CD8-positive, alpha-beta memory T cell (primary cell): ENCODE data around the gene DRGX. TPM values are rescaled to one million over a fixed set of nuclear protein-coding genes. Genes with fewer than 3 reads are reported as not detected.

Experiments
- CTCF ChIA-PET: fragments of 350-600 bp; sonication (Branson Sonifier 250); formaldehyde crosslinking; loops from one replicate; lab custom pipeline; 2021; ENCODE audit warnings: antibody characterized with exemption; lab: Charles Lee
- POLR2A ChIA-PET: fragments of 350-600 bp; sonication (Branson Sonifier 250); formaldehyde crosslinking; loops from one replicate; lab custom pipeline; 2021; ENCODE audit warnings: antibody characterized with exemption; lab: Charles Lee
- DNase-seq, 5 donors: peaks; one replicate each; pipeline versions ENCODE4 v3.0.0 to v3.0.0-alpha.2; 2020 to 2022; ENCODE audit warnings: mixed read lengths in 1 of 5
- H3K27ac ChIP-seq: one replicate; pipeline ENCODE4 v1.7.0; 2013; ENCODE audit warnings: low read depth, mild to moderate bottlenecking, low read length, moderate library complexity
- H3K27me3 ChIP-seq: 2 replicates; pipeline ENCODE4 v1.7.0; 2013; ENCODE audit warnings: low read length, mild to moderate bottlenecking; ENCODE audit not compliant: insufficient read depth, poor library complexity, severe bottlenecking
- H3K36me3 ChIP-seq: 2 replicates; pipeline ENCODE4 v1.7.0; 2013; ENCODE audit warnings: mild to moderate bottlenecking, low read length, moderate library complexity; ENCODE audit not compliant: insufficient read depth
- H3K4me1 ChIP-seq: 2 replicates; pipeline ENCODE4 v1.7.0; 2013; ENCODE audit warnings: mild to moderate bottlenecking, low read length, moderate library complexity; ENCODE audit not compliant: insufficient read depth
- H3K4me3 ChIP-seq: 2 replicates; pipeline ENCODE4 v1.7.0; 2013; ENCODE audit warnings: mild to moderate bottlenecking, low read length
- H3K9me3 ChIP-seq: 2 replicates; pipeline ENCODE4 v1.7.0; 2013; ENCODE audit warnings: mild to moderate bottlenecking, low read length
- H3K27ac Mint-ChIP-seq, 8 donors: one replicate each; pipeline ENCODE4 v1.8.0; 2020 to 2021; ENCODE audit warnings: mixed read lengths in 8 of 8, mild to moderate bottlenecking in 6 of 8, inconsistent platforms in 3 of 8, moderate library complexity in 3 of 8
- H3K27me3 Mint-ChIP-seq, 2 donors: one replicate each; pipeline ENCODE4 v1.8.0; 2020 to 2021; ENCODE audit warnings: mixed read lengths in 2 of 2, mild to moderate bottlenecking in 1 of 2, moderate library complexity in 1 of 2
- H3K36me3 Mint-ChIP-seq, 3 donors: one replicate each; pipeline ENCODE4 v1.8.0; 2020 to 2021; ENCODE audit warnings: mixed read lengths in 3 of 3, inconsistent platforms in 1 of 3, mild to moderate bottlenecking in 1 of 3
- H3K4me1 Mint-ChIP-seq, 3 donors: one replicate each; pipeline ENCODE4 v1.8.0; 2020 to 2021; ENCODE audit warnings: mixed read lengths in 3 of 3, inconsistent platforms in 1 of 3, mild to moderate bottlenecking in 1 of 3
- H3K4me3 Mint-ChIP-seq, 7 donors: one replicate each; pipeline ENCODE4 v1.8.0; 2020 to 2021; ENCODE audit warnings: mixed read lengths in 7 of 7, mild to moderate bottlenecking in 6 of 7, moderate library complexity in 4 of 7, inconsistent platforms in 2 of 7
- H3K9me3 Mint-ChIP-seq, 5 donors: one replicate each; pipeline ENCODE4 v1.8.0; 2020 to 2022; ENCODE audit warnings: mixed read lengths in 5 of 5, mild to moderate bottlenecking in 3 of 5, moderate library complexity in 2 of 5, inconsistent platforms in 1 of 5
- polyA plus RNA-seq: library from polyadenylated mRNA; unstranded; fragments of 300-500 nt; fragmentation: Illumina TruSeq; gene quantifications from one replicate; pipeline ENCODE4 v1.2.3, GENCODE V29; 2021
- total RNA-seq, 2 experiments: library from RNA; stranded (reverse); gene quantifications; one replicate each; pipeline ENCODE4 v1.2.3, GENCODE V29; 2021

The DRGX gene
- total RNA-seq (not detected), polyA plus RNA-seq (not detected)

DNA sequence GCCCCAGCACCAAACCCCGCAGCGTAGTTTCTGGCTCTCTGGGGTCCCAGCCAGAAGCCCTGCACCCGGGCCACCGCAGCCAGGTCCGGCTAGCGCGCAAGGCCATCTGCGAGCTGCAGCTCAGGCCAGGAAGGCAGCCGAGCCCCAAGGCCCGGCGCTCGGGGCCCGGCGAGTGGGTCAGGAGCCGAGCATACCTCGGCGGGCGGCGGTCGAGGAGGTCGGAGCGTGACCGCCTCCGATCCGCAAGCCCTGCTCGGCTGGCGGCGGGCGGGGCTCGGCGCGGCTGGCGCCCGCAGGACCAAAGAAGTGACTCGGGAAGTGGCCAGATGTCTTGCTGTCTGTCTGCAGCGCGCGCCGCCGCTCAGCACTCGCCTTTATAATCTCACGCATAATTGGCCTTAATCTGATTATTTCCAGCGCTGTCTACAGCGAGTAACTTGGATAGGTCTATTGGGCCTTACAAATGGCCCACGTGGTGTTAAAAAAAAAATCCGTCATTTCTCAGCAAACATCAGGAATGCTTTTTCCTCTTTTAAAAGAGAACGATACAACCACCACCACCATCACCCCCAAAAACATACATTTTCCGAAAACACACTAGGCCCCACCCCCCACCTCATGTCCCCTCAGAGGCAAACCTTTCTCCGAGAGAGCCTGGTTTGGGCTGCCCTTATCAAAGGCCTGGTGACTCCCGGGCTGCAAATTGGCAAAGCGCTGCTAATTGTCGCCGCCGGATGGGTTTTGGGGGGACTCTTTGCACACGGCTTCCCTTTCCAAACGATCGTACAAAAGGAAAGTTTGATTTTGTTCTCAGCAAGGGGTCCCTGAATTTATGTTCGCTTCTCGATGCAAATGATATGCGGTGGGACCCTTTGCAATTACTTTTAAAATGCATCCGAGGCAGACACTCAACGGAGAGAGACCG is at the start of gene DRGX:
TSS of gene DRGX (minus strand) at position 349 of the 925 bp plus-strand sequence. CDS start 649 bp downstream, outside the sequence.
- DNase-seq: no peak
- Histone ChIP-seq H3K27ac (no peak within 1 kb of the TSS), H3K9me3 (no peaks in the 10 kb centered on the region), H3K36me3 (no peaks in the 10 kb centered on the region), H3K4me1 (no peaks in the 10 kb centered on the region), H3K27me3 (peaks cover 54% of the 10 kb centered on the region), H3K4me3 (no peak within 1 kb of the TSS)
- Mint-ChIP-seq H3K27me3 (peaks cover 71 to 84% of the 10 kb centered on the region in 2 donors), H3K4me3 (peak within 1 kb of the TSS in 1 of 7 donors; percentile 77), H3K9me3 (peaks cover 0 to 4% (median 0%) of the 10 kb centered on the region in 5 donors), H3K4me1 (peaks cover 2 to 30% (median 13%) of the 10 kb centered on the region in 3 donors), H3K36me3 (no peaks in the 10 kb centered on the region), H3K27ac (no peak within 1 kb of the TSS)
- CTCF ChIA-PET: no interaction called here
- POLR2A ChIA-PET: no interaction called here

DNA sequence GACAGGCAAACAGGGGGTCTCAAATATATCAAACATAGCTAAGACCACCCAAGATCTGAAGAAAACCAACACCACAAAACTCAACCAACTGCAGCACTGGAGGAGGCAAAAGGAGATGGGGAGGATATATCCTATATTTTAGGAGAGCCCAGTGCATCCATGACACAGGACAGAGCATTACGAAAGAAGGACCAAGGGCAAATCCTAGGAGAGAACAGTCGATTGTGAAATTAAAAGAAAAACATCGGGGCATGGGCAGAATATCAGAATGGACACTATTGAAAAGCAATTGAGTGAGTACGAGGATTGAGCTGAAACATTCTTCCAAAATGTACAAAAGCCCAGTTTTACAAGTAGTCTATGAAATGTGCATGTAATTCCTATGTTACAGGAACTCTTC is 48.5 kb upstream of the DRGX start:
- POLR2A ChIA-PET: no interaction called here
- no peak for DNase-seq
- H3K4me3 Mint-ChIP-seq: no peak overlapping the region
- peaks cover 0 to 1% of the 10 kb centered on the region in 2 donors for H3K27me3 Mint-ChIP-seq
- H3K36me3 Mint-ChIP-seq: peaks cover 0 to 3% (median 1%) of the 10 kb centered on the region in 3 donors
- Histone ChIP-seq H3K9me3 (no peaks in the 10 kb centered on the region), H3K4me3 (no peak overlapping the region), H3K4me1 (peaks cover 8% of the 10 kb centered on the region), H3K27ac (no peak overlapping the region), H3K36me3 (no peaks in the 10 kb centered on the region), H3K27me3 (no peaks in the 10 kb centered on the region)
- no peak overlapping the region for H3K27ac Mint-ChIP-seq
- peaks cover 18 to 31% (median 25%) of the 10 kb centered on the region in 3 donors for H3K4me1 Mint-ChIP-seq
- CTCF ChIA-PET: no interaction called here
- peaks cover 9 to 16% (median 13%) of the 10 kb centered on the region in 5 donors for H3K9me3 Mint-ChIP-seq

DNA sequence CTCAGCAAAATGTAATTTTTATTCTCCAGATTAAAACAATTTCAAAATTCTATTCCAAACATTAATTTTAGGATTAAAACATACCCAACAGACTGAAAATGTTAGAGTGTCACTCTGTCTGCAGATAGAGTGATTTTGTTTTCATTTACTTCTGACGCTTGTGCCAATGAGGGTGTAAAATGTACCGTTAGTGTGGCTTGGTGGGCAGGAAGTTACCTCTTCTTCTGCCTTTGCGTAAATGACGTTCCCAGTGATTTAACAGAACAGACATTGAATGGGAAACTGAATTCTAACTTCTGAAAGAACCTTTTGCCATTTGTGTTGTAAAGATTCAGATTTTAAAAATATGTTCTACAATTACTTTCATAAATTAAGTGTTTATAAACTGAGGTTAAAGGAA is 47.0 kb upstream of the DRGX start:
- Histone ChIP-seq H3K27ac (no peak overlapping the region), H3K4me3 (no peak overlapping the region), H3K4me1 (peaks cover 8% of the 10 kb centered on the region), H3K9me3 (no peaks in the 10 kb centered on the region), H3K27me3 (no peaks in the 10 kb centered on the region), H3K36me3 (no peaks in the 10 kb centered on the region)
- DNase-seq: no peak
- ChIA-PET CTCF (no interaction called here), POLR2A (no interaction called here)
- peak overlapping the region in 2 of 8 donors; percentile 45 to 66 for H3K27ac Mint-ChIP-seq
- peaks cover 18 to 31% (median 25%) of the 10 kb centered on the region in 3 donors for H3K4me1 Mint-ChIP-seq
- H3K36me3 Mint-ChIP-seq: peaks cover 0 to 1% (median 0%) of the 10 kb centered on the region in 3 donors
- peak overlapping the region in 1 of 7 donors; percentile 74 for H3K4me3 Mint-ChIP-seq
- no peaks in the 10 kb centered on the region for H3K27me3 Mint-ChIP-seq
- peaks cover 0 to 8% (median 3%) of the 10 kb centered on the region in 5 donors for H3K9me3 Mint-ChIP-seq

DNA sequence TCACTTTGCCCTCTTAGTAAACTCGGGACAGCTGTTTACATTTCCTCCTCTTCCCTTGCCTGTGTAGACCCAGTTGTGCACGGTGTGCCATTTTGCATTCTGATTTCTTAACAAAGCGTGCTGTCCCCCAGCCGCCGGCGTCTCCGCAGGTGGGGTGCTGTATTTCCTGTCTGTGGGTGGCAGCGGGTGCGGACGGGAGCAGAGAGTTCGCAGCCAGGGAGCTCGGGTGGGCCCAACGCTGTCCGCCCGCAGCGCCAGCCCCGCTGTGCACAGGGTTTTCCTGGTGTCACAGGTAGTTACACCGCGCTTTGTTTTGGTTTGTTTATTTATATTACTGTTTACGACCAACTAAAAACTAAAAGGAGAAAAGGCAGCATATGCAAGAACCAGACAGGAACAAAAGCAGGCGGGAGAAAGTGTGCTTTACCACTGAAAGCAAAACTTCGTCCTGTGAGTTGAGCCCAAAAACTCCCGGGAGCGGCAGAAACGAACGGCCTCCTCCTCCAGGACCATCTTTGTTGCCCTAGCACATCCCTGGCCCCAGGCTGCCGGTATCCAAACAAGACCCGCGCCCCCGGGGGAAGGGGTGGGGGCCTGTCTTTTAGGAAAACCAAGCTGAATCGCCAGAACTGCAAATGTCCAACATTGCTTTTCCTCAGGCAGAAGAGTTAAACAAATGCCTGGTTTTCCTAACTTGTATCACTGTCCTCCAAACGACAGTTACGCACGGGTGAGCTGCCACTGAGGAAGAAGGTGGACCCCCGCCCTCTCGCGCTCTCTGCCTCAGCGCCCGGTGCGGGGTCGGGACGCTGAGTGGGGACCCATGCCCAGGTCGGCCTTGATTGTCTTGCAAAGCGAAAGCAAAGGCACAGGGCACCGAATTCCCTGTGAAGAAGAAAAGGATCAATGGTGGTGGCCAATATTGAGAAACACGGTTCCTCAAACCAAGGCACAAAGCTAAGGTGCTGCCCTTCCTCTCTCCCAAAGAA is 45.9 kb upstream of the DRGX start:
- Histone ChIP-seq H3K27ac (no peak overlapping the region), H3K4me3 (no peak overlapping the region), H3K9me3 (no peaks in the 10 kb centered on the region), H3K4me1 (peaks cover 8% of the 10 kb centered on the region), H3K27me3 (no peaks in the 10 kb centered on the region), H3K36me3 (no peaks in the 10 kb centered on the region)
- H3K9me3 Mint-ChIP-seq: peaks cover 0 to 2% (median 0%) of the 10 kb centered on the region in 5 donors
- POLR2A ChIA-PET: no interaction called here
- peaks cover 18 to 31% (median 25%) of the 10 kb centered on the region in 3 donors for H3K4me1 Mint-ChIP-seq
- peak in 3 of 5 donors; percentile 14 to 38 (median 17) for DNase-seq
- H3K27ac Mint-ChIP-seq: peak overlapping the region in 6 of 8 donors; percentile 9 to 92 (median 60)
- H3K36me3 Mint-ChIP-seq: peaks cover 0 to 1% (median 0%) of the 10 kb centered on the region in 3 donors
- peak overlapping the region; percentile 58 to 87 (median 72) for H3K4me3 Mint-ChIP-seq
- no peaks in the 10 kb centered on the region for H3K27me3 Mint-ChIP-seq
- CTCF ChIA-PET: no interaction called here

DNA sequence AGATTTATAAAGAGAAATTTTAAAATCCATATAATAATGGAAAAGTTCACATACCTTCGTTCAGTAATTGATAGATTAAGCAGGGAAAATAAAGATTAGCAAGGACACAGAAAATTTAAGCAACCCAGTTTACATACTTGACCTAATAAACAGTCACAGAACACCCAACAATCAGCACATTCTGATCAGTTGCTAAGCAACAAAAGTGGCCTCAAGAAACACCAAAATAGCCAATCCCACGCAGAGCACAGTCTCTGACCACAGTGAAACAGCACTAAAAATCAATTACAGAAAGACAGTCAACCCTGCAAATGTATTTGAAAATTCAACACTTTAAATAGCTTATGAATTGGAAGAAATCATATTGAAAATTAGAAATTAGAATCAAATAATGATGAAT is 39.3 kb upstream of the DRGX start:
- Mint-ChIP-seq H3K27ac (no peak overlapping the region), H3K27me3 (peaks cover 6 to 7% of the 10 kb centered on the region in 2 donors), H3K9me3 (peaks cover 0 to 7% (median 5%) of the 10 kb centered on the region in 5 donors), H3K4me1 (no peaks in the 10 kb centered on the region), H3K36me3 (peaks cover 0 to 13% (median 0%) of the 10 kb centered on the region in 3 donors), H3K4me3 (no peak overlapping the region)
- POLR2A ChIA-PET: no interaction called here
- Histone ChIP-seq H3K4me1 (no peaks in the 10 kb centered on the region), H3K9me3 (no peaks in the 10 kb centered on the region), H3K4me3 (no peak overlapping the region), H3K36me3 (no peaks in the 10 kb centered on the region), H3K27ac (no peak overlapping the region), H3K27me3 (no peaks in the 10 kb centered on the region)
- DNase-seq: no peak
- CTCF ChIA-PET: no interaction called here

DNA sequence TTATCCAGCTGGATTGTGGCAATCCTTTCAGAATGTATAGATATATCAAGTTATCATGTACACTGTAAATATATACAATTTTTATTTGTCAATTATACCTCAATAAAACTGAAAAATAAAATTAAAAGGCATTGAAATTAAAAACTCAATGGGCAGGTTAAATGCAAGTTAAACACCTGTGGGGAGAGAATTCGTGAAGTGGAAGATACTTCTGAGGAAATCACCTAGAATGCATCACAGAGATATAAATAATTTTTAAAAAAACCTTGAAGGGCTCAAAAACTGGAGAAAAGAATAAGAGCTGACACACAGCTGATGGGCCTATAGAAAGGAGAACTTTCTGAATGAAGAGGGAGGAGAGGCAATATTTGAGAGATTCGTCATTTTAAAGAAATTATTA is 37.2 kb upstream of the DRGX start:
- H3K4me3 ChIP-seq: no peak overlapping the region
- Mint-ChIP-seq H3K4me3 (no peak overlapping the region), H3K27me3 (peaks cover 6 to 19% of the 10 kb centered on the region in 2 donors), H3K9me3 (peaks cover 0 to 7% (median 4%) of the 10 kb centered on the region in 5 donors), H3K4me1 (no peaks in the 10 kb centered on the region), H3K27ac (no peak overlapping the region), H3K36me3 (peaks cover 0 to 13% (median 1%) of the 10 kb centered on the region in 3 donors)
- H3K4me1 ChIP-seq: no peaks in the 10 kb centered on the region
- ChIA-PET POLR2A (no interaction called here), CTCF (no interaction called here)
- no peaks in the 10 kb centered on the region for H3K9me3 ChIP-seq
- H3K36me3 ChIP-seq: no peaks in the 10 kb centered on the region
- H3K27me3 ChIP-seq: no peaks in the 10 kb centered on the region
- no peak overlapping the region for H3K27ac ChIP-seq
- DNase-seq: no peak

DNA sequence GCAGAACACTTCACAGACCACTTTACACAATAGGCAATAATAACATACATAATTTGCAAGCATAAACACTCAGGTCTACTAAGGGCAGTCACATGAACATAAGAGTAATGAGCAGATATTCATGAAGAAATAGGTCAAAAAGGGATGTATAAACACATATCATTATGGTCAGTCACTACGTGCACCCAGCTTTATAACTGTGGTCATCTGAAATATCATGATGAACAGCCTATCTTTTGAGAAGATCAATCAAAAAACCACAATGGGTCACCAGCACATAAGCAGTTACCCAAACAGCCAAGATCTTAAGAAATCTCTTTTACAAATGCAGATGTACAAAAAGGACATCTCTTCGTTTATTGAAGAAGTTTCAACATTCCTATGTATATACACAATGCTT is 35.5 kb upstream of the DRGX start:
- H3K36me3 ChIP-seq: no peaks in the 10 kb centered on the region
- no peak overlapping the region for H3K27ac ChIP-seq
- H3K4me3 ChIP-seq: no peak overlapping the region
- no peak overlapping the region for H3K27ac Mint-ChIP-seq
- H3K9me3 Mint-ChIP-seq: peaks cover 0 to 7% (median 4%) of the 10 kb centered on the region in 5 donors
- no peaks in the 10 kb centered on the region for H3K4me1 Mint-ChIP-seq
- H3K4me3 Mint-ChIP-seq: no peak overlapping the region
- H3K4me1 ChIP-seq: no peaks in the 10 kb centered on the region
- H3K27me3 Mint-ChIP-seq: peaks cover 12 to 28% of the 10 kb centered on the region in 2 donors
- H3K36me3 Mint-ChIP-seq: peaks cover 0 to 13% (median 1%) of the 10 kb centered on the region in 3 donors
- ChIA-PET CTCF (interaction anchor here (1.1 kb wide), 1 partner anchor 24 kb away, joined by 3 read pairs; no protein-coding TSS in a partner anchor), POLR2A (no interaction called here)
- DNase-seq: no peak
- H3K9me3 ChIP-seq: no peaks in the 10 kb centered on the region
- no peaks in the 10 kb centered on the region for H3K27me3 ChIP-seq
